ENCODE data around the gene SCN10A. TPM values are rescaled to one million over a fixed set of nuclear protein-coding genes. Genes with fewer than 3 reads are reported as not detected.
A peak's percentile ranks its signal among the peaks of the same experiment; 100 is the strongest.

SCN10A gene
- total and polyA plus RNA-seq, 9 of the 15 experiments (the other 6 are each of a cell fraction or from before 2014, with no cell fraction given): not detected

- TF ChIP-seq ZHX1 (conservative IDR thresholded peaks at IDR 0.05; ENCODE audit: low read length) (no peak), JUNB (CRISPR knock-in tag; conservative IDR thresholded peaks at IDR 0.05) (no peak), PCBP1 (IDR thresholded peaks at IDR 0.05; ENCODE audit: low read depth, low read length, poor library complexity, severe bottlenecking) (no peak), TOE1 (IDR thresholded peaks at IDR 0.05; ENCODE audit: borderline replicate concordance) (0 out of 2 replicates have a peak, but pooled peaks have one; percentile 42), TOE1 (CRISPR knock-in tag; IDR thresholded peaks at IDR 0.05; ENCODE audit: borderline replicate concordance, low read depth) (no peak), TAL1 (IDR thresholded peaks at IDR 0.05) (peak; percentile 97), NR4A1 (CRISPR knock-in tag; IDR thresholded peaks at IDR 0.05) (no peak), NR4A1 (tag; IDR thresholded peaks at IDR 0.05) (peak; percentile 90), PHTF2 (CRISPR knock-in tag; IDR thresholded peaks at IDR 0.05) (no peak), ADNP (tag; IDR thresholded peaks at IDR 0.05) (no peak), PYGO2 (tag; IDR thresholded peaks at IDR 0.05) (peak; percentile 85), HLTF (IDR thresholded peaks at IDR 0.05) (peak; percentile 83; the same call in 1 of the 2 replicates), PML (IDR thresholded peaks at IDR 0.05; ENCODE audit: low read length) (peak; percentile 97), KHSRP (IDR thresholded peaks at IDR 0.05) (peak; percentile 76), MAFG (tag; conservative IDR thresholded peaks at IDR 0.05) (0 out of 2 replicates have a peak, but pooled peaks have one; percentile 27), ZNF717 (CRISPR knock-in tag; IDR thresholded peaks at IDR 0.05) (no peak), SPI1 (IDR thresholded peaks at IDR 0.05; ENCODE audit: borderline replicate concordance, low read depth, low read length) (no peak), FOXO4 (CRISPR knock-in tag; IDR thresholded peaks at IDR 0.05) (no peak), MTA3 (IDR thresholded peaks at IDR 0.05; ENCODE audit: borderline replicate concordance) (peak; percentile 88), ETV1 (tag; conservative IDR thresholded peaks at IDR 0.05; ENCODE audit: low read depth) (peak; percentile 60; the same call in 1 of the 2 replicates), COPS2 (conservative IDR thresholded peaks at IDR 0.05) (no peak), LCOR (CRISPR knock-in tag; IDR thresholded peaks at IDR 0.05) (peak; percentile 86)
- TF ChIP-seq, protein P1, sequence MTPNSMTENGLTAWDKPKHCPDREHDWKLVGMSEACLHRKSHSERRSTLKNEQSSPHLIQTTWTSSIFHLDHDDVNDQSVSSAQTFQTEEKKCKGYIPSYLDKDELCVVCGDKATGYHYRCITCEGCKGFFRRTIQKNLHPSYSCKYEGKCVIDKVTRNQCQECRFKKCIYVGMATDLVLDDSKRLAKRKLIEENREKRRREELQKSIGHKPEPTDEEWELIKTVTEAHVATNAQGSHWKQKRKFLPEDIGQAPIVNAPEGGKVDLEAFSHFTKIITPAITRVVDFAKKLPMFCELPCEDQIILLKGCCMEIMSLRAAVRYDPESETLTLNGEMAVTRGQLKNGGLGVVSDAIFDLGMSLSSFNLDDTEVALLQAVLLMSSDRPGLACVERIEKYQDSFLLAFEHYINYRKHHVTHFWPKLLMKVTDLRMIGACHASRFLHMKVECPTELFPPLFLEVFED (CRISPR knock-in tag; conservative IDR thresholded peaks at IDR 0.05): 0 out of 2 replicates have a peak, but pooled peaks have one; percentile 17
These were observed 92.2 kb downstream of the SCN10A start (continued) for GRCh38 chr3:38723569-38724391.
